Omental fat pad (tissue), 4 donors: ENCODE measurements around the gene GPR3. TPM values are rescaled to one million over a fixed set of nuclear protein-coding genes. Genes with fewer than 3 reads are reported as not detected.
A peak's percentile ranks its signal among the peaks of the same experiment; 100 is the strongest.

Experiments used
- ATAC-seq: fragments of 150-250 bp; one replicate; pipeline ENCODE4 v1.9.1; 2016; ENCODE audit warnings: mild to moderate bottlenecking, moderate library complexity; ENCODE audit not compliant: low FRiP score
- DNase-seq: peaks from one replicate; pipeline ENCODE4 v3.0.0-alpha.2; 2019; ENCODE audit warnings: low spot score
- total RNA-seq, 4 donors: library from RNA; depleted of rRNA; stranded (reverse); fragments of >200 nt; gene quantifications; one replicate each; pipeline ENCODE4 v1.1.0, GENCODE V29; 2016
- TF ChIP-seq, protein P1 (sequence below), 3 donors: fragments of 450-650 bp; IDR thresholded peaks; one replicate each; pipeline ENCODE4 v1.5.1; 2016 to 2017; ENCODE audit warnings: antibody characterized with exemption in 3 of 3, mild to moderate bottlenecking in 3 of 3, moderate library complexity in 2 of 3

GPR3 gene, protein sequence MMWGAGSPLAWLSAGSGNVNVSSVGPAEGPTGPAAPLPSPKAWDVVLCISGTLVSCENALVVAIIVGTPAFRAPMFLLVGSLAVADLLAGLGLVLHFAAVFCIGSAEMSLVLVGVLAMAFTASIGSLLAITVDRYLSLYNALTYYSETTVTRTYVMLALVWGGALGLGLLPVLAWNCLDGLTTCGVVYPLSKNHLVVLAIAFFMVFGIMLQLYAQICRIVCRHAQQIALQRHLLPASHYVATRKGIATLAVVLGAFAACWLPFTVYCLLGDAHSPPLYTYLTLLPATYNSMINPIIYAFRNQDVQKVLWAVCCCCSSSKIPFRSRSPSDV
- 1 to 10 TPM in 1 of 4 donors, under 1 TPM in 2, not detected in 1; 0.19 to 1.3 (median 0.65) TPM for total RNA-seq

DNA sequence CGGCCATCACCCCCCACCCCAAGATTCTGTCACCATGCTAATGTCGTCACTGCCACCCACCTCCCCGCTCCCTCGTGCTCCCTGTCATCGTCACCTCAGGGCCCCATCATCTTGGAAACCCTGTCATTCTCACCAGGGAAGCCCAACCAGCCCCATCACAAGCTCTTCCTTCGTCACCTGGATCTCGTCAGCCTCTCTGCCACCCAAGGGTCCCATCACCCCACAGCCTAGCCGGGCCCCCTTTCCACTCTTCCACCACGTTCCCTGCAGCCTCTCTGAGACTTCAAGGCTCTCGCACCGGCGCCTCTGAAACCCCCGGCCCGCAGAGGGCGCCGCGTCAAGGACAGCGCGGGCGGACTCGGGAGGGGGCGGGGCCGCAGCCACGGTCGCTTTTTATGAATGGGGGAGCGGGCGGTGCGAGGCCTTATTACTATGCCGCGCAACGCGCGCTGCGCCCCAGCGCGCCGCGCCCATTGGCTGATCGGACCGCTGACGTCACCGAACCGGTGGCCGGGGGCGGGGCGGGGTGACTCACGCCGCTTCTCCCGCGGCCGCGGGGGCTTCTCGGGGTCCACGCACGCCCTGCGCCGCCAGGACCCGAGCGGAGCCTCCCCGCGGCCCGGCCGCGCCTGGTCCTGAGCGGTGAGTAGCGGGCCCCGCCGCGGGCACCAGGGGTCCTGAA lies at the start of gene GPR3:
TSS of gene GPR3 (plus strand) at position 527 of the 682 bp plus-strand sequence. CDS start 1,177 bp downstream, outside the sequence.
- DNase-seq (peak; percentile 90), ATAC-seq (peak; percentile 87)
- TF ChIP-seq, protein P1, sequence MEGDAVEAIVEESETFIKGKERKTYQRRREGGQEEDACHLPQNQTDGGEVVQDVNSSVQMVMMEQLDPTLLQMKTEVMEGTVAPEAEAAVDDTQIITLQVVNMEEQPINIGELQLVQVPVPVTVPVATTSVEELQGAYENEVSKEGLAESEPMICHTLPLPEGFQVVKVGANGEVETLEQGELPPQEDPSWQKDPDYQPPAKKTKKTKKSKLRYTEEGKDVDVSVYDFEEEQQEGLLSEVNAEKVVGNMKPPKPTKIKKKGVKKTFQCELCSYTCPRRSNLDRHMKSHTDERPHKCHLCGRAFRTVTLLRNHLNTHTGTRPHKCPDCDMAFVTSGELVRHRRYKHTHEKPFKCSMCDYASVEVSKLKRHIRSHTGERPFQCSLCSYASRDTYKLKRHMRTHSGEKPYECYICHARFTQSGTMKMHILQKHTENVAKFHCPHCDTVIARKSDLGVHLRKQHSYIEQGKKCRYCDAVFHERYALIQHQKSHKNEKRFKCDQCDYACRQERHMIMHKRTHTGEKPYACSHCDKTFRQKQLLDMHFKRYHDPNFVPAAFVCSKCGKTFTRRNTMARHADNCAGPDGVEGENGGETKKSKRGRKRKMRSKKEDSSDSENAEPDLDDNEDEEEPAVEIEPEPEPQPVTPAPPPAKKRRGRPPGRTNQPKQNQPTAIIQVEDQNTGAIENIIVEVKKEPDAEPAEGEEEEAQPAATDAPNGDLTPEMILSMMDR (IDR thresholded peaks at IDR 0.05): no peak

DNA sequence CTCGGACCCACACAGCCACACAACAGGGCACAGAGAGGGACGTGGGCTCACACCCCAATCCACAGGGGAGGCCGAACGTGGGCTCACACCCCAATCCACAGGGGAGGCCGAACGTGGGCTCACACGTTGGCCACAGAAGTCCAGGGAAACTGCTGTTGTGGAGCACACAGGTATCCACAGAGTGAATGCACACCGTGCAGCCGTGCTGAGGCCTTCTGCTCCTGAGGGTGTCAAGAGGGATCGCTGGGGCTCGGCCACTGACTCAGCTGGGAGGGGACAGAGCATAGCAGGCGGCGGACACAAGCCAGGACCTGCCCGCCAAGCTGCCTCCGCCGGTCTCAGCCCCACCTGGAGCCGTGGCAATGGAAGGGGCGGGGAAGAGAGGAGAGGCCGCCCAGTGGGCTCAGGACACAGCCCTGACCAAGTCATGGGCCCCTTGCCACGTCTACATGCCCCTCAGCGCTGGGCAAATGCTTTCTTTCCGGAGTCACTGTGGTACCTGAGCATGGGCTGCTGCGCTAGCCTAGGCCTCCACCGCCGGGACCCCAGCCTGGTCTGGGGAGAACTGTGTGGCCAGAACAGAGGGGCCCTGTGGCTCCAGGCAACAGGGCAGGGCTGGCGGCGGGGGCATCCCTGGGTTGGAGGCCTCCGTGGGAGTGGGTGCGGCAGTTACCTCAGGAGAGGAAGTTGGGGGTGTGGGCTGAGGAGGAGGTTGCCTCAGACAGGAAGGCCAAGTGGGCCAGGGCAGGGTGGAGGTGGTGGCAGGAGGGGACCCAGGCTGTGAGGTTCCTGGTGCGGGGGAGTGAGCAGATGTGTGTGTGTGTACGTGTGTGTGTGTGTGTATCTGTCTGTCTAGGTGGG lies 49.4 kb upstream of the GPR3 start:
- TF ChIP-seq, protein P1 (IDR thresholded peaks at IDR 0.05): no peak
- DNase-seq (no peak), ATAC-seq (no peak)

DNA sequence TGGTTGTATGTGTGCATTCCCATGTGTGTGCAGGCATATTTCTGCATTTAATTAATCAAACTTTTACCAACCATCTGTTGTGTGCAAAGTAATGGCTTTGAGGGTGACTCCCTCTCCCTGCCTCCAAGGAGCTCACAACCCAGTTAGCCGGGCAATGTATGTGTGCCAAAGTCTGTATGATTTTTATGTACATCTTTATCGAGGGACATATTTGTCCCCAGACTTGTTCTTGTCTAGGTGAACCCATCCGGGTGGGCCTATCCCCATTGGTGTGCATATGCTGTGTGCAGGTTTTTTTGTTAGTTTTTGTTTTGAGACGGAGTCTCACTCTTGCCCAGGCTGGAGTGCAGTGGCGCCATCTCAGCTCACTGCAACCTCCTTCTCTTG lies 48.8 kb upstream of the GPR3 start:
- no peak for ATAC-seq
- no peak for DNase-seq
- TF ChIP-seq, protein P1 (IDR thresholded peaks at IDR 0.05): no peak

DNA sequence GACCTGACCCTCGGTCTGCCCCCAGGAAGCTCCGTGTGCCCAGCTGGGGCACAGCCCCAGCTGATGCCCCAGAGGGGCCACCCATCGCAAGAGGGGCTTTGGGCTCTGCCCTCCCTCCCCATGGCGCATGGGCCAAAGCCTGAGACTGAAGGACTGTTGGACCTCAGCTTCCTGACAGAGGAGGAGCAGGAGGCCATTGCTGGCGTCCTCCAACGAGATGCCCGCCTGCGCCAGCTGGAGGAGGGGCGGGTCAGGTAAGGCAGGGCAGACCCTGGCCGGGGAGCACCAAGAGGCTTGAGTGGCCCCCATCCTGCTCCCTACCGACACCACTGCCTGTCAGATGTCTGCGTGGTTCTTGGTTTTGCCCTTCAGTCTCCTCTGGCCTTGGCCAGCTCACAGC lies 47.1 kb upstream of the GPR3 start:
- TF ChIP-seq, protein P1 (IDR thresholded peaks at IDR 0.05): no peak
- ATAC-seq (no peak), DNase-seq (no peak)

DNA sequence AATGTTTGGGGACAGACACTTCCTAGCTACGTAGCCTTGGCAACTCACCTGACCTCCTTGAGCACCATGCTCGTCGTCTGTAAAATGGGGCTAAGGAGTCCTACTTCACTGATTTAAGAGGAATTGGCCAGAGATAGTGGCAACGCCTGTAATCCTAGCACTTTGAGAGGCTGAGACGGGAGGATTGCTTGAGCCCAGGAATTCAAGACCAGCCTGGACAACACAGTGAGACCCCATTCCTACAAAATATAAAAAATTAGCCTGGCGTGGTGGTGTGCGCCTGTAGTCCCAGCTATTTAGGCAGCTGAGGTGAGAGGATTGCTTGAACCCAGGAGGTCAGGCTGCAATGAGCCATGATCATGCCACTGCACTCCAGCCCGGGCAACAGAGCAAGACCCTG lies 46.1 kb upstream of the GPR3 start:
- ATAC-seq (no peak), DNase-seq (no peak)
- TF ChIP-seq, protein P1 (IDR thresholded peaks at IDR 0.05): no peak

DNA sequence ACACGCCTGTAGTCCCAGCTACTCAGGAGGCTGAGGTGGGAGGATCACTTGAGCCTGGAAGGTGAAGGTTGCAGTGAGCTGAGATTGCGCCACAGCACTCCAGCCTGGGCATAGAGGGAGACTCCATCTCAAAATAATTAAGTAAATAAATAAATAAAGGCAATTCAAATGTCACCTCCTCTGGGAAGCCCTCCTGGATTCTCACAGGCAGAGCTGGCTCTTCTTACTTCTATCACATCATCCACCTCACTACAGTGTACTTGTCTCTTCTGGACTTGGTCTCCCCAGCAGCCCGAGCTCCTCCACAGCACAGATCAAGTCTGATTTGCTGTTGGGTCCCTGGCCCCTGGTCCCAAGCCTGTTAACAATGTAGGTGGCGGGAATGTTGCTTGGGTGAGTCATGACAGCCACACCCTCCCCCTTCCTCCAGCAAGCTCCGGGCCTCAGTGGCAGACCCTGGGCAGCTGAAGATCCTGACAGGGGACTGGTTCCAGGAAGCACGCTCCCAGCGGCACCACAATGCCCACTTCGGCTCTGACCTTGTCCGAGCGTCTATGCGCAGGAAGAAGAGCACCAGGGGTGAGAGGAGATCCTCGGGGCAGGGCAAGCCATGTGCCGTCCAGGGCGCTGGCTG lies 45.3 kb upstream of the GPR3 start:
- TF ChIP-seq, protein P1 (IDR thresholded peaks at IDR 0.05): no peak
- DNase-seq: no peak

More for the DNA sequence above, 45.3 kb upstream of the GPR3 start:
- no peak for ATAC-seq
